Hepatic stellate cell (primary cell): ENCODE results near the gene MS4A6E.

Source experiments
- DNase-seq: peaks from one replicate; pipeline ENCODE4 v3.0.0; 2011; ENCODE audit warnings: low spot score

The MS4A6E gene

DNA sequence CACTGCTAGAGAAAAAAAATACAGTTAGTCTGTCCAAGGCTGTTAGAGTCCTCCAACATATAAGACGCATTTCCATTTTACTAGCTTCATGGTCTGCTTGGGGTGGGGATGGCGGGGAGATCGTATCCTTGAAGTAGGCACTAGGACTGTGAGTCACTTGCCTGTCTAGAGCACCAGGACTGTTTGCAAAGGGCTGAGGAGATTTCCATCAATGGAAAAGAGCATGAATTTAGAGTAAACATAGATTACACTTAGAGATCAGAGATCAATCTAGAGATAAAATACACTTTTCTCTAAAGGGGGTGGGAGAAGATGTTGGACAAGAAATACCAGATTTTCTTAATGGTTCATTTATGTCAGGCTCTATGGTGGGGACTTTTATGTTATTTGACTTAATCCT lies 49.5 kb downstream of the MS4A6E start:
- DNase-seq, result no peak

DNA sequence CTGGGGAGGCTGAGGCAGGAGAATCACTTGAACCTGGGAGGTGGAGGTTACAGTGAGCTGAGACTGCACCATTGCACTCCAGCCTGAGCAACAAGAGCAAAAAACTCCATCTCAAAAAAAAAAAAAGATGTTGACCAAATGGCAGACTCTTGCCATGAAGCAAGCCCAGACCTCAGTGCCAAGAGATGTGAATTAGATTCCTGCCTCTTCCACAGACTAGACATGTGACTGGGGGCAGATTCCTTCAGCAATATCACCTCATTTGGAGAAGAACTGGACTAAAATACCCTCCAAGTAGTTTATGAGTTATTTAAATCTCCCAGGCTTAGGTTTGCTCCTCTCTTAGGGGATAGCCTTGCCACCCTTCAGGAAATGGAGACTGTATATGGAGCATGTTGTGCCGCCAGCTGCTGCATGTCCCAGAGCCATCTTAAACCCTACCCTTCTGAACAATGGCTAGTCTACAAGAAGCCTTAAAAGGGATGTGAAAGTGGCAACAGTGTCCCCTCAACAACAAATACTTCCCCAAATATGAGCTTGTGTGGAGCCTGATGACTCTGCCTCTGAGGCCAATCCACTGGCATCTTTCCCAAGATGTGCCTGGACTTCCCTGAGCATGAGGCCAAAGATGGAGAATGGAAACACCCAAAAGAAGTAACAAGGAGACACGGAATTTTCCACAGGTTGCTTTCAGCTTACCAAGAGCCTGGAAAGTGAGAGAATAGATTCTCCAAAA lies 50.5 kb downstream of the MS4A6E start:
- no peak for DNase-seq

GRCh38 chr11:60378354-60378753 lies 51.3 kb downstream of the MS4A6E start, which contains the start of gene MS4A7:
Gene MS4A7 (plus strand): TSS chr11:60378532. CDS start chr11:60383142, 4,610 bp downstream.
- DNase-seq, result no peak

GRCh38 chr11:60389279-60389910 lies 62.3 kb downstream of the MS4A6E start:
- DNase-seq, result no peak

- no peak for DNase-seq
Observed at GRCh38 chr11:60390419-60390818, 63.4 kb downstream of the MS4A6E start.
